Cardiac muscle cell (in vitro differentiated cells and primary cell): ENCODE results near the gene NOX3. TPM values are rescaled to one million over a fixed set of nuclear protein-coding genes. Genes with fewer than 3 reads are reported as not detected.

Source experiments
- DNase-seq, 2 donors: peaks; one replicate each; pipeline versions ENCODE4 v3.0.0 to v3.0.0-alpha.2; 2010 to 2017; ENCODE audit warnings: low read depth in 1 of 2, low spot score in 1 of 2
- H3K27ac ChIP-seq: fragments of 200-600 bp; sonication (generic); 2 replicates; pipeline ENCODE4 v1.5.1; 2016
- H3K27me3 ChIP-seq: fragments of 200-600 bp; sonication (generic); 2 replicates; pipeline ENCODE4 v1.6.0; 2016; ENCODE audit warnings: control low read depth
- H3K36me3 ChIP-seq: fragments of 200-600 bp; sonication (generic); 2 replicates; pipeline ENCODE4 v1.5.1; 2016; ENCODE audit warnings: control low read depth
- H3K4me1 ChIP-seq: fragments of 200-600 bp; sonication (generic); 2 replicates; pipeline ENCODE4 v1.8.1; 2017; ENCODE audit warnings: low read depth, mild to moderate bottlenecking, mixed run types
- H3K4me3 ChIP-seq: fragments of 200-600 bp; sonication (generic); 2 replicates; pipeline ENCODE4 v1.5.1; 2016; ENCODE audit warnings: mild to moderate bottlenecking
- H3K9me3 ChIP-seq: fragments of 200-600 bp; sonication (generic); 2 replicates; pipeline ENCODE4 v1.5.1; 2017; ENCODE audit warnings: low read depth, mild to moderate bottlenecking, control low read depth
- CTCF ChIP-seq: IDR thresholded peaks from 2 replicates; pipeline ENCODE4 v1.5.1; 2012; ENCODE audit warnings: low read depth, mild to moderate bottlenecking, low read length
- polyA plus RNA-seq: library from polyadenylated mRNA; unstranded; fragments of >200 nt; fragmentation: Nextera tagmentation; extraction: Ambion mirVana; gene quantifications from 2 replicates; pipeline ENCODE4 v1.2.1, GENCODE V29; 2016
- total RNA-seq: library from RNA; depleted of rRNA; stranded (reverse); fragments of >200 nt; gene quantifications from 2 replicates; pipeline ENCODE4 v1.2.3, GENCODE V29; 2016

Gene NOX3
- total and polyA plus RNA-seq, 2 experiments from 2014 or later: not detected

DNA sequence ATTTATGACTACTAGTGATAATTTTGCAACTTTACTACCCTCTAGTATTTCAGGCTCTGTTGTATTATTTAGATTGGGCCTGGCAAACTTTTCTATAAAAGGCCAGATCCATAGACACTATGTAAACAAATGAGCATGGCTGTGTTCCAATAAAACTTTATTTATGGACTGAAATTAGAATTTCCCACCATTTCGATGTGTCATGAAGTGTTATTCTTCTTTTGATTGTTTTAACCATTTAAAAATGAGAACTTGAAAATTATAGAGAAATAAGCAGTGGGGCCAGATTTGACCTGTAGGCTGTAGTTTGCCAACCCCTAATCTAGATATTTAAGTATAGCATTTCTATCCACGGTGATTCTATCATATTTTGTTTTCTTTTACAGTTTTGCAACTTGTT is 79.8 kb downstream of the NOX3 start:
- no peak for DNase-seq
- H3K4me1 ChIP-seq: no peaks in the 10 kb centered on the region
- no peaks in the 10 kb centered on the region for H3K27me3 ChIP-seq
- no peak overlapping the region for H3K4me3 ChIP-seq
- no peak for TF ChIP-seq CTCF
- H3K27ac ChIP-seq: no peak overlapping the region
- H3K9me3 ChIP-seq: no peaks in the 10 kb centered on the region
- no peaks in the 10 kb centered on the region for H3K36me3 ChIP-seq

- Histone ChIP-seq H3K27ac (no peak overlapping the region), H3K27me3 (no peaks in the 10 kb centered on the region), H3K9me3 (no peaks in the 10 kb centered on the region), H3K4me1 (no peaks in the 10 kb centered on the region), H3K4me3 (no peak overlapping the region), H3K36me3 (no peaks in the 10 kb centered on the region)
- DNase-seq: no peak
- TF ChIP-seq CTCF: no peak
Measured at GRCh38 chr6:155374681-155375080, 81.0 kb downstream of the NOX3 start.

DNA sequence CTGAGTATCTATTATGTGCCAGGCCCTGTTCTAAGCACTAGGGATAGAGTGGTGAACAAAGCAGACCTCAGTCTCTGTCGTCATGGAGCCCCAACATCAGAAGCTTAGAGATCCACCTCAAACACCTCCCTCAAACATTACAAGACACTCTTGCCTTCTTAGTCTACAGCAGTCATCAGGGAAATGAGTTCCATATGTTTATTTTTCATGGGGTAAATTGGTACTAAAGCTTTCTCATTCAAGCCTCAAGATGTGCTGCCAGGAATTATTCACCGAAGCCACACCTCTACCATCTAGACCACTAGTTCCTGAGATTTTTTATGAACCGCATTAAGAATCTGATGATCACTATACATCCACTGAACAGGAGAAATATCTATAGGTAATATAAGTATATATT is 82.4 kb downstream of the NOX3 start:
- TF ChIP-seq CTCF: no peak
- Histone ChIP-seq H3K4me3 (no peak overlapping the region), H3K27me3 (no peaks in the 10 kb centered on the region), H3K4me1 (no peaks in the 10 kb centered on the region), H3K9me3 (no peaks in the 10 kb centered on the region), H3K36me3 (no peaks in the 10 kb centered on the region), H3K27ac (no peak overlapping the region)
- DNase-seq: no peak

DNA sequence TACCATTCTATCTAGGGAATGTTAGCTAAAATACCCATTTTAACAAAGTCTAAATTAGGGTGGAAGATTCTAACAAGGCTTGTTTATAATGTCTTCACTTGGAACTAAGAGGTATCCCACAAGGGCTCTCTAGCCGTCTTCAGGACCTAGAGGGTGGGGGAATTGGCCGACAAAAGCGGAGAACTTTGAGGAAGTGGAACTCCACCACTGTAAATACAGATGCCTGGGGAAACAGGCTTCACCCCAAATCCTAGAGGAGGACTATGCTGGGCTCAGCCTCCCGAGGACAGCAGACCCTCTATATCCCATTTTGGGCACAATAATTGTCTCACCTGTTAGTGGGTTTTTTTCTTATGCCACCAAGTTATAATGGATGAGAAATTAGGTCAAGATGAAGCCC is 83.4 kb downstream of the NOX3 start:
- Histone ChIP-seq H3K4me3 (no peak overlapping the region), H3K27ac (no peak overlapping the region), H3K9me3 (no peaks in the 10 kb centered on the region), H3K4me1 (no peaks in the 10 kb centered on the region), H3K27me3 (no peaks in the 10 kb centered on the region), H3K36me3 (no peaks in the 10 kb centered on the region)
- no peak for DNase-seq
- no peak for TF ChIP-seq CTCF

- Histone ChIP-seq H3K4me3 (no peak overlapping the region), H3K27ac (no peak overlapping the region), H3K27me3 (no peaks in the 10 kb centered on the region), H3K36me3 (no peaks in the 10 kb centered on the region), H3K4me1 (no peaks in the 10 kb centered on the region), H3K9me3 (no peaks in the 10 kb centered on the region)
- DNase-seq: no peak
- TF ChIP-seq CTCF: no peak
Measured at GRCh38 chr6:155371230-155371629, 84.4 kb downstream of the NOX3 start.

DNA sequence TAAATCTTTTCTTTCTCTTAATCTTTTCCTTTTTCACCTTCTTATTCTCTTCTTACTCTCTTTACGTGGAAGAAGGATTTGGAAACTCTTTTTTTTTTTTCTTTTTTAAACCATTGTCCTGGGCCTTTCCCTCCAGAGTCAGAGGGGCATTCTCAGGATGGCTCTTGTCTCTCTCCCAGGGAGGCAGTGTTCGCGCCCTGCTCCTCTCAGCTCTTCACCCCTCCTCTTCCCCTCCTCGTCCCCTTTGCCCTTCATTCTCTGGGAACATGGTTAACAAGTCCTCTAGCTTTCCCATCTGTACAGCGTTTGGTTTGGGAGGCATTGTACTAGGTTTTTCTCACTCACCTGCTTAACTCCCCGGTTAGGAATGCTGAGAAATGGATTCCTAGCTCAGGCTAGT is 89.3 kb downstream of the NOX3 start:
- no peak for TF ChIP-seq CTCF
- Histone ChIP-seq H3K36me3 (no peaks in the 10 kb centered on the region), H3K4me1 (no peaks in the 10 kb centered on the region), H3K9me3 (no peaks in the 10 kb centered on the region), H3K4me3 (no peak overlapping the region), H3K27ac (no peak overlapping the region), H3K27me3 (no peaks in the 10 kb centered on the region)
- no peak for DNase-seq
